Activated CD8-positive, alpha-beta memory T cell treated with anti-CD3 and anti-CD28 coated beads, Interleukin-2, amount 50 U/mL, for 24 hours (primary cell): Measurements from ENCODE around the gene PSMC2.

Experiments
- DNase-seq: peaks from one replicate; pipeline ENCODE4 v3.0.0-alpha.2; 2020; ENCODE audit errors: extremely low read depth

The PSMC2 gene

GRCh38 chr7:103347507-103348267 is at the start of gene PSMC2:
Gene PSMC2, plus strand, starts transcription at chr7:103347643. Its CDS starts 69 bp downstream, at chr7:103347712.
- DNase-seq: peak; percentile 57

- DNase-seq: no peak
Observed at GRCh38 chr7:103297837-103298179, 49.6 kb upstream of the PSMC2 start.

GRCh38 chr7:103299660-103300059 is 47.8 kb upstream of the PSMC2 start:
- no peak for DNase-seq

- DNase-seq: no peak
Observed at GRCh38 chr7:103301441-103301840, 46.0 kb upstream of the PSMC2 start.

- no peak for DNase-seq
Observed at GRCh38 chr7:103307503-103308231, 39.8 kb upstream of the PSMC2 start.

GRCh38 chr7:103314852-103315251 is 32.6 kb upstream of the PSMC2 start:
- no peak for DNase-seq

GRCh38 chr7:103316380-103316941 is 31.0 kb upstream of the PSMC2 start:
- DNase-seq: no peak

GRCh38 chr7:103317009-103317408 is 30.4 kb upstream of the PSMC2 start:
- DNase-seq: no peak

GRCh38 chr7:103325744-103326143 is 21.7 kb upstream of the PSMC2 start:
- no peak for DNase-seq

GRCh38 chr7:103336761-103337160 is 10.7 kb upstream of the PSMC2 start:
- no peak for DNase-seq

GRCh38 chr7:103338864-103339263 is 8.6 kb upstream of the PSMC2 start:
- DNase-seq: no peak

- no peak for DNase-seq
Observed at GRCh38 chr7:103341466-103341865, 6.0 kb upstream of the PSMC2 start.

- DNase-seq: no peak
Observed at GRCh38 chr7:103343332-103343731, 4.1 kb upstream of the PSMC2 start.

- no peak for DNase-seq
Observed at GRCh38 chr7:103343758-103344452, 3.5 kb upstream of the PSMC2 start.

- peak; percentile 75 for DNase-seq
Observed at GRCh38 chr7:103344453-103345149, 2.8 kb upstream of the PSMC2 start, which contains the start of gene DNAJC2. Gene DNAJC2, minus strand, starts transcription at chr7:103344767. Its CDS starts 145 bp downstream, at chr7:103344622.

- no peak for DNase-seq
Observed at GRCh38 chr7:103346396-103346795, 1.0 kb upstream of the PSMC2 start.

- no peak for DNase-seq
Observed at GRCh38 chr7:103348452-103348851, 1.0 kb downstream of the PSMC2 start.

GRCh38 chr7:103348959-103349358 is 1.5 kb downstream of the PSMC2 start:
- no peak for DNase-seq

- DNase-seq: no peak
Observed at GRCh38 chr7:103349805-103350204, 2.4 kb downstream of the PSMC2 start.

- no peak for DNase-seq
Observed at GRCh38 chr7:103369432-103369831, 22.0 kb downstream of the PSMC2 start.

GRCh38 chr7:103373866-103374643 is 26.6 kb downstream of the PSMC2 start:
- no peak for DNase-seq
